GM18951 (cell line): ENCODE data around the gene PARP11.

Source experiments
- POLR2A ChIP-seq: IDR thresholded peaks from 4 replicates; pipeline ENCODE4 v1.6.1; 2011; ENCODE audit warnings: mild to moderate bottlenecking; ENCODE audit not compliant: insufficient read length, insufficient read depth; ENCODE audit errors: extremely low read depth
- in situ Hi-C: fragments of 300-500 bp; cut with MboI; formaldehyde crosslinking; loops from one replicate; pipeline ENCODE4 v1.12.0; 2022; ENCODE audit warnings: low sequenced_read_pairs, mixed read lengths, inconsistent platforms; ENCODE audit not compliant: unreplicated experiment

The PARP11 gene

DNA sequence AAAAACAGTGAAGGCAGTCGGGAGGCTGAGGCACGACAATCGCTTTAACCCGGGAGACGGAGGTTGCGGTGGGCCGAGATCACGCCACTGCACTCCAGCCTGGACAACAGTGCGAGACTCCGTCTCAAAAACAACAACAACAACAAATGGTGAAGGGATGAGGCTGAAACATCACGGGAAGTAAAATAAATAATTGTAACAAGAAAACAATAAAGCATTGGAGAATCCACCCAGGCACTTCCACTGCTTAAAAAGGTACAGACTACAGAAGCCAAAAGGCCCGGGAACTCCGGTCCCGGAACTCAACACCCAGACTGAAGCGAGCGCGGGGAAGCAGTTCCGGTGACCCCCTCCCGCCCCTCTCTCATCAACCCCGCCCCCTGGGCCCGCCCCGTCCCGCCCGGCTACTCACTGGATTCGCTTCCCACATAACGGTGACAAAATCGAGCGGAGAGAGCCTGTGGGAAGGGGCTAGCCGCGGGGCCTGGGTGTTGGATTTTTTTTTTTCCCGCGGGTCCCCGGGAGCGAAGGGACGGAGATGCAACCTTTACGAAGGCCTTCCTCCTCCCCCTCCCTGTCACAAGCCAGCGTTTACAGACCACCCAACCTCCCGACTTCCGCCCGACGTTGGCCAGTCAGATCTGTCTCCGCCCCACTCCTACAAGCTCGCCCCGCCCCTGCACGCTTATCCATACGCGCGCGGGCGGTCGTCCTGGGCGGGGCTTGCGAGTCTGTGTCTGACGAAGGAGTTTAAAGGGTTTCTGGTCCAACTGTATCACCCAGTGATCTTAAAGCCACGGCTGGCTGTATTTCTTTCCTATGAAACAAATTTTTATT, at the start of gene PARP11:
TSS of gene PARP11 (minus strand) at position 600 of the 837 bp plus-strand sequence. CDS start at position 430, 170 bp downstream.
- in situ Hi-C loops: no loop called here
- peak; percentile 63 for TF ChIP-seq POLR2A

DNA sequence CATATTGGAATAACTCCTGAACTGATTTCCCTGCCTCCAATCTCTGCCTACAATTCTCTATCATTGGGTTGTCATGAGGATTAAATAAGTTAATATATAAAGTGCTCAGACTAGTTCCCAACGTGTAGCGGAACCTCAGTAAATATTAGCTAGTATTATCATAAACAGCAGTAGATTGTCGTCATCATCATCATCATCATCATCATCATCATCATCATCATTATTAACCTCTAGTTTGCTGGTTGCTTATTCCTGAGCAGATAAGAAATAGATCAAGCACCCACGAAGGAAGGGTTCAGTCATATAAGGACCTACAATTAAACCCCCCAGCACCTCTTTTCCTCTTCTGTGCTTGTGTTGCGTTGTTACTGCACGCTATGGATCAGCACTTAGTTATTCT, 48.8 kb upstream of the PARP11 start:
- in situ Hi-C loops: no loop called here
- no peak for TF ChIP-seq POLR2A

DNA sequence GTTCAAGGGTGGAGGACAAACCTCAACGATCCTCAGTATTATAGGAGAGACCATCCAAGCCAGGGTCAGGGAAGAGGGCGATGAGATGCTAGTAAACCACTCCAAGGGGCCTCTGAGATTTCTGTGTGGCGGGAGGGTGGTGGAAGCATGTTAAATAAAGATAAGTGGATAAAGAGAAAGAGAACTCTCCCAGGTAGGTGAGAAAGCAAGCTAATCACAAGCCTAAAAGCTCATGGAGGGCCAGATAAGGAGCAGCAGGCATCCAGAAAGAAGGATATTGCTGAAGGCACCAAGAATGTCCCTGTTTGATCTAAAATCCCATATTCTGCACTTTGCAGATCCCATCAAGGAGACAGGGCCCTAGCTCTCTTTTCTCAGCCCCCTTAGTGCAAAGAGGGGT, 48.3 kb upstream of the PARP11 start:
- in situ Hi-C loops: no loop called here
- TF ChIP-seq POLR2A: no peak

DNA sequence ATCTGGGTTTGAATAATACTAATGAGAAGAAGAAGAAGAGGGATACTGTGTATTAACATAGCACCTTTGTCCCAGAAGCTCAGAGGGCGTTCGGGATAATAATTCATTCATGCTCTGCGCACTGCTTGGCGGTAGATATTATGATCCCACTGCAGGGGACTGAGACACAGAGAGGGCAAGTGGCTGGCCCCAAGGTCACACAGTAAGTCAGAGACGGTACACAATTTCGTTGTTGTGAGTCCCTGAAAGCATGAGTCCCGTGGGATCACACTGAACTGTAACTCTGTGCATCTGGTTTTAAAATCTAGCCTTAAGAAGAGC, 47.9 kb upstream of the PARP11 start:
- no peak for TF ChIP-seq POLR2A
- in situ Hi-C loops: no loop called here

- in situ Hi-C loops: no loop called here
- TF ChIP-seq POLR2A: no peak
These were observed 47.4 kb upstream of the PARP11 start for GRCh38 chr12:3920351-3921150.

GRCh38 chr12:3913278-3913677, 40.1 kb upstream of the PARP11 start:
- in situ Hi-C loops: no loop called here
- TF ChIP-seq POLR2A: no peak

DNA sequence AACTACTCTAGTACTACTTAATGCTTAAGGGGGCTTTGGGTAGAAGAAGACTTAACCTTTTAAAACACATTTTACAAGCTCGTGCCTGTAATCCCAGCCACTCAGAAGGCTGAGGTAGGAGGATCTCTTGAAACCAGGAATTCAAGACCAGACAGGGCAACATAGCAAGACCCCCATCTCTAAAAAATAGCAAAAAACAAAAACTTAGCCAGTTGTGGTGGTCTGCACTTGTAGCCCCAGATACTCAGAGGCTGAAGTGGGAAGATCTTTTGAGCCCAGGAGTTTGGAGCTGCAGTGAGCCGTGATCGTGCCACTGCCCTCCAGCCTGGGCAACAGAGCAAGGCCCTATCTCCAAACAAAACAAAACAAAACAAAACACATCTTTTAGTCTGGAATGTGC, 39.7 kb upstream of the PARP11 start:
- TF ChIP-seq POLR2A: no peak
- in situ Hi-C loops: no loop called here

- in situ Hi-C loops: no loop called here
- no peak for TF ChIP-seq POLR2A
These were observed 38.2 kb upstream of the PARP11 start for GRCh38 chr12:3911409-3911808.

GRCh38 chr12:3905664-3906063, 32.5 kb upstream of the PARP11 start:
- TF ChIP-seq POLR2A: no peak
- in situ Hi-C loops: no loop called here

GRCh38 chr12:3904999-3905398, 31.8 kb upstream of the PARP11 start:
- TF ChIP-seq POLR2A: no peak
- in situ Hi-C loops: no loop called here

- TF ChIP-seq POLR2A: no peak
- in situ Hi-C loops: no loop called here
These were observed 29.7 kb upstream of the PARP11 start for GRCh38 chr12:3902921-3903320.

- in situ Hi-C loops: no loop called here
- no peak for TF ChIP-seq POLR2A
These were observed 27.9 kb upstream of the PARP11 start for GRCh38 chr12:3901116-3901515.

DNA sequence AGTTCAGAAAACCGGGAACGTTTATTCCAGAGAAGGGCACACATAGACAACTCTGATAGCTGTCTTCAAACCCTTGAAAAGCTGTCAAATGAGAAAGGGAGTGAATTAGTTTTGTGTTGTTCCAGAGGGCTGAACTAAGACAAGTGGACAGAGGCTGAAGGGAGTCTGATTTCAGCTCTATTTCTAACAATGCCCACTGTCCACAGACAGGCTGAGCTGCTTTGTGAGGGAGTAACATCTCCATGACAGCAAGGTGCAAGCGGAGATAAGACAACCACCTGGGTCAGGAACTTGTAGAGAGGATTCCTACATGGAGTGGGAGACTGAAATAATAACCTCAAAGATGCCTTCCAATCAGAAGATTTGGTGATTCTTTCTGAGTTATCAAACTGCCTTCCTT, 25.6 kb upstream of the PARP11 start:
- no peak for TF ChIP-seq POLR2A
- in situ Hi-C loops: loop anchor here (10.0 kb wide), 1 partner anchor 386 kb away; no protein-coding TSS in a partner anchor

- in situ Hi-C loops: loop anchor here (10.0 kb wide), 1 partner anchor 387 kb away; no protein-coding TSS in a partner anchor
- TF ChIP-seq POLR2A: no peak
These were observed 24.3 kb upstream of the PARP11 start for GRCh38 chr12:3897371-3897971.

GRCh38 chr12:3896801-3897351, 23.7 kb upstream of the PARP11 start:
- in situ Hi-C loops: loop anchor here (10.0 kb wide), 1 partner anchor 388 kb away; no protein-coding TSS in a partner anchor
- no peak for TF ChIP-seq POLR2A
